IPS-NIHi7 (cell line): ENCODE results near the gene EPS8L1.
"Not testable (repeated sequence)": the region's sequence is repeated elsewhere in the genome, so short reads cannot be mapped to it uniquely, and the experiment has no call there.

Experiments
- DNase-seq: peaks from one replicate; pipeline ENCODE4 v3.0.0; 2012; ENCODE audit warnings: mixed read lengths; ENCODE audit errors: extremely low spot score

Gene EPS8L1

GRCh38 chr19:55094456-55095259 is 19.0 kb downstream of the EPS8L1 start:
- DNase-seq: peak; percentile 61

GRCh38 chr19:55095260-55096060 is 19.8 kb downstream of the EPS8L1 start:
- peak; percentile 59 for DNase-seq

- DNase-seq: peak; percentile 46
These were observed 20.5 kb downstream of the EPS8L1 start for GRCh38 chr19:55096061-55096701.

- no peak for DNase-seq
These were observed 22.4 kb downstream of the EPS8L1 start for GRCh38 chr19:55097864-55098715.

- DNase-seq: no peak
These were observed 23.3 kb downstream of the EPS8L1 start for GRCh38 chr19:55098716-55099556.

- DNase-seq: no peak
These were observed 24.2 kb downstream of the EPS8L1 start for GRCh38 chr19:55099557-55100506.

- no peak for DNase-seq
These were observed 25.6 kb downstream of the EPS8L1 start for GRCh38 chr19:55101261-55101660.

- DNase-seq: no peak
These were observed 27.5 kb downstream of the EPS8L1 start for GRCh38 chr19:55103190-55103589.

- DNase-seq: no peak
These were observed 29.6 kb downstream of the EPS8L1 start for GRCh38 chr19:55105237-55105636.

- DNase-seq: no peak
These were observed 30.9 kb downstream of the EPS8L1 start for GRCh38 chr19:55106591-55106990.

GRCh38 chr19:55107252-55107651 is 31.6 kb downstream of the EPS8L1 start:
- not testable (repeated sequence) for DNase-seq

- no peak for DNase-seq
These were observed 34.0 kb downstream of the EPS8L1 start for GRCh38 chr19:55109527-55110291.

GRCh38 chr19:55111238-55111831 is 35.7 kb downstream of the EPS8L1 start:
- no peak for DNase-seq

- DNase-seq: no peak
These were observed 36.6 kb downstream of the EPS8L1 start for GRCh38 chr19:55112246-55112776.

GRCh38 chr19:55112777-55113569 is 37.3 kb downstream of the EPS8L1 start:
- no peak for DNase-seq

GRCh38 chr19:55113570-55114039 is 37.9 kb downstream of the EPS8L1 start:
- peak; percentile 74 for DNase-seq

- no peak for DNase-seq
These were observed 39.0 kb downstream of the EPS8L1 start for GRCh38 chr19:55114566-55115145.
